ENCODE measurements around the gene CAPS.
A peak's percentile ranks its signal among the peaks of the same experiment; 100 is the strongest.

The CAPS gene

DNA sequence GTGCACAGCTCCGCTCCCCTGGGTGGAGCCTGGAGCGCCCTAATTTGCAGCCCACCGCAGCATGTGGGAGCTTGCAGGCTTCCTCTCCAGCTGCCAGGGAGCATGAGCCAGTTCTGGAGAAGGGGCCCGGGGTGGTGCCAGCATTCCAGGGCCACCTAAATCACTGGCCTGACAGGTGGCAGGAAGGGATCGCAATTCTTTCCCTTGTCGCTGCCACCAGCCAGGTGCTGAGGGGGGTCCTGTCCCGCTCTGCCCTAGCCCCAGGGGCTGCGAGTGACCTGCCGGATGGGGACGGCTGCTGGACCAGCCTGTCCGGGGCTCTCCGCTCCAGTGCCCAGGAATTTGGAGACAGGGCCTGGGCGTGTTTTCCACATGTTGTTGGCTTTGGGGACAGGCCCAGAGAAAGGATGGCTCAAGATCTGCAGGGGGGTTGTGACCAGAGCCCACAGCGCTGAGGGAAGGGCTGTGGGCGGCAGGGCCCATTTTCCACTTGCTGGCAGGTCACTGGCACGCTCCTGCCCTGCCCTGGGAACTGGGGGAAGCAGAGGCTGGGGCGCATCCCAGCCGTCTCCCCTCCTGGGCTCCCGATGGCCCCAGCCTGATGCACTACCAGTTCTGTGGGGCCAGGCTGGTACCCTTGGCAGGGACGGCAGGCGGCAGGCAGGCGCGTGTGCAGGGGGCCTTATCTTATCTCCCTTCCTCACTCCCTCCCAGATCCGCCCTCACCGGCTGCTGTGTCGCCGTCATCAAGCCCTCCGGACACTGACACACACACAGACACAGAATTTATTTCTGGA is 19.9 kb upstream of the CAPS start:
- Histone ChIP-seq H3K4me3 (ENCODE audit: low read length) (no peak overlapping the region), H3K9me3 (ENCODE audit: control insufficient read depth, low read length) (no peaks in the 10 kb centered on the region), H3K9ac (ENCODE audit: low read length) (no peak overlapping the region), H3K27me3 (replicated peaks; ENCODE audit: control insufficient read depth, insufficient read depth, low read length) (peaks cover 4% of the 10 kb centered on the region), H3K36me3 (ENCODE audit: control insufficient read depth, insufficient read depth, low read length, severe bottlenecking) (peaks cover 24% of the 10 kb centered on the region), H3K4me1 (ENCODE audit: control insufficient read depth, insufficient read depth, low read length) (peaks cover 13% of the 10 kb centered on the region)
- no peak for DNase-seq (ENCODE audit: low read depth)

GRCh38 chr19:5894704-5895349 is 19.2 kb upstream of the CAPS start:
- H3K9ac ChIP-seq (ENCODE audit: low read length): no peak overlapping the region
- H3K9me3 ChIP-seq (ENCODE audit: control insufficient read depth, low read length): no peaks in the 10 kb centered on the region
- H3K4me3 ChIP-seq (ENCODE audit: low read length): no peak overlapping the region
- H3K27me3 ChIP-seq (replicated peaks; ENCODE audit: control insufficient read depth, insufficient read depth, low read length): peaks cover 4% of the 10 kb centered on the region
- H3K36me3 ChIP-seq (ENCODE audit: control insufficient read depth, insufficient read depth, low read length, severe bottlenecking): peaks cover 26% of the 10 kb centered on the region
- no peak for DNase-seq (ENCODE audit: low read depth)
- H3K4me1 ChIP-seq (ENCODE audit: control insufficient read depth, insufficient read depth, low read length): peaks cover 13% of the 10 kb centered on the region

DNA sequence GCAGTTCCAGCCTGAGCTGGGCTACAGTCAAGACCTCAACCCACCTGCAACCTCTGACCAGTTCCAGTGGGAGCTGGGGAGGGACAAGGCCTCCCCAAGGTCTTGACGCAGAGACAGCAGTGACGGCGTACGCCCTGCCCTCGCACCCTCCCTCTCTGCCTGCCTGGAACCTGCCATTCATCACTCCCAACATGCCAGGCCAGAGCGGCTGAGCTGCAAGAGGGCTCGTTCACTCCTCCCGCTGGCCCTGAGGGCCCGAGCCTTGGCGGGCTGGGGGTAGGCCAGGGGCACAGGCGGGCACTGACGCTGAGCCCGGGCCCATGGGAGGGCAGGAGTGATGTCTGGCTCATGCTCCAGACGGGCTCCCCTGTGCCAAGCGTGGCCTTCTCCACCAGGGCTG is 18.6 kb upstream of the CAPS start:
- Histone ChIP-seq H3K4me1 (ENCODE audit: control insufficient read depth, insufficient read depth, low read length) (peaks cover 9% of the 10 kb centered on the region), H3K27me3 (replicated peaks; ENCODE audit: control insufficient read depth, insufficient read depth, low read length) (peaks cover 4% of the 10 kb centered on the region), H3K9me3 (ENCODE audit: control insufficient read depth, low read length) (no peaks in the 10 kb centered on the region), H3K36me3 (ENCODE audit: control insufficient read depth, insufficient read depth, low read length, severe bottlenecking) (peaks cover 31% of the 10 kb centered on the region), H3K9ac (ENCODE audit: low read length) (no peak overlapping the region), H3K4me3 (ENCODE audit: low read length) (no peak overlapping the region)
- DNase-seq (ENCODE audit: low read depth): no peak

- peaks cover 31% of the 10 kb centered on the region for H3K36me3 ChIP-seq (ENCODE audit: control insufficient read depth, insufficient read depth, low read length, severe bottlenecking)
- no peak overlapping the region for H3K9ac ChIP-seq (ENCODE audit: low read length)
- no peaks in the 10 kb centered on the region for H3K9me3 ChIP-seq (ENCODE audit: control insufficient read depth, low read length)
- H3K27me3 ChIP-seq (replicated peaks; ENCODE audit: control insufficient read depth, insufficient read depth, low read length): peaks cover 4% of the 10 kb centered on the region
- no peak for DNase-seq (ENCODE audit: low read depth)
- peaks cover 9% of the 10 kb centered on the region for H3K4me1 ChIP-seq (ENCODE audit: control insufficient read depth, insufficient read depth, low read length)
- H3K4me3 ChIP-seq (ENCODE audit: low read length): no peak overlapping the region
Measured at GRCh38 chr19:5895890-5896289, 18.2 kb upstream of the CAPS start.

DNA sequence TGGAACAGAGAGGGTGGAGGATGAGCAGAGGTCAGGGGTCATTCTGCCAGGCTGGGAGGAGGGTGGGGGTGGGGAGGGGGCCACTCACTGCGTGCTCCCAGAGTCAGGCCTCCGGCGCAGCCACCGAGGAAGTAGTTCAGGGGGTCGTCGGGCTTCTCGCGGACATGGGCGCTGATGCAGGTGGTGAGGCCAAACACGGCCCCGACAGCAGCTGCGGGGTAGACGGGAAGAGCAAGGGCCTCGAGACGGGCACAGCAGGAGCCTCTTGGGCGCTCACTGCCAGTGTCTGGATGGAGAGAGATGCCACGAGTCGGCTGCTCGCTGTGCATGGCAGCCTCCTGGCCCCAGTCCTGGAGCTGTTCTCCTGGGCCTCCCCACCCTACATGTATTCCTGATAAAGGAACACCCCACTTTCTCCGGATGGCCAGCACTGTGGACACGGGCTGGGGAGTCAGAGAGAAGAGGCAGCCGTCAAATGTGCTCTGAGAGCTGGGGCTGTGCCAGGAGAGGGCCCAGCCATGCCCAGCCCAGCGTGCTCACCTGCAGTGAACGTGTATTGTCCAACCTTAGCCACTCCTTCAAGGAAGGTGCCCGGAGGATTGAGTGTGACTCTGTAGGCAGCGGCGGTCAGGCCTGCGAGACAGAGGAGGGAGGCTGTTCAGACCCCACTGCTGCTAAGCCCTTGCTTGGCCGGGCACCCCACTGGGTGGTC is 17.5 kb upstream of the CAPS start:
- no peaks in the 10 kb centered on the region for H3K9me3 ChIP-seq (ENCODE audit: control insufficient read depth, low read length)
- DNase-seq (ENCODE audit: low read depth): no peak
- no peak overlapping the region for H3K9ac ChIP-seq (ENCODE audit: low read length)
- H3K27me3 ChIP-seq (replicated peaks; ENCODE audit: control insufficient read depth, insufficient read depth, low read length): peaks cover 3% of the 10 kb centered on the region
- H3K36me3 ChIP-seq (ENCODE audit: control insufficient read depth, insufficient read depth, low read length, severe bottlenecking): peaks cover 31% of the 10 kb centered on the region
- H3K4me1 ChIP-seq (ENCODE audit: control insufficient read depth, insufficient read depth, low read length): peaks cover 15% of the 10 kb centered on the region
- no peak overlapping the region for H3K4me3 ChIP-seq (ENCODE audit: low read length)

DNA sequence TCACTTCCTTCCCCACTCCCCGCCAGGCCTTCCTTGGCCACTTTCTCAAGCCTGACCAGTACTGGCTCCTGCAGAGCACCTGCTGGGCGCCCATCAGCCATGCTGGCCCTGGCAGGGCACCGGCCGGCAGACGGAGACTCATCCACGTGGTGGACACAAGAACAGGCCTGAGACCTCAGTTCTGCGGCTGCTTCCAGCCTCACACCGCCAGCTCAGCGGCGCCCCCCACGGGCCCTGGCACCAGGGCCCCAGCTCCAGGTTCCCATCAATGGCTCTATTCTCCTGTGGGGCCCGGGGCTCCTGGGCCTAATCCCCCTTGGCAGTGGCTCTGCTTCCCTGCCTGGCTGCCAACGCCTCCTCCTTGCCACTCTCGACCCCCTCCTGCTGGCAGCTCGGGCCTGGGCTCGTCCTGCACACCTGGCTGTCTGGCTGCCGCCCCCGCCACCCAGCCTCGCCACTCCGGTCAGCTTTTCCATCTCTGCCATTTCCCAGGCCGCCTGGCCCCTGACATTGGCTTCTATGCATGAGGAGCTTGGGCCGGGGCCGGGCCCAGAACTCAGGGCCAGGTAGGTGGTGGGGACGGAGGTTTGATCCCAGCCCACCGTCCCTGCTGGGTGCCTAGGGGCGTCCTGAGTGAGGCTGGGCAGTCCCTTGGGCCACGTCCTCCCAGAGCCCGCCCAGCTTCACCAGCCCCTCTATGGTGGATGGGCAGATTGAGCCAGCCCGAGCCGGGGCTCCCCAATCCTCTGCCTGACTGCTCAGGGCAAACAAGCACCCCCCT is 16.7 kb upstream of the CAPS start:
- H3K36me3 ChIP-seq (ENCODE audit: control insufficient read depth, insufficient read depth, low read length, severe bottlenecking): peaks cover 31% of the 10 kb centered on the region
- H3K9ac ChIP-seq (ENCODE audit: low read length): no peak overlapping the region
- H3K4me1 ChIP-seq (ENCODE audit: control insufficient read depth, insufficient read depth, low read length): peaks cover 11% of the 10 kb centered on the region
- no peak for DNase-seq (ENCODE audit: low read depth)
- no peak overlapping the region for H3K4me3 ChIP-seq (ENCODE audit: low read length)
- no peaks in the 10 kb centered on the region for H3K9me3 ChIP-seq (ENCODE audit: control insufficient read depth, low read length)
- H3K27me3 ChIP-seq (replicated peaks; ENCODE audit: control insufficient read depth, insufficient read depth, low read length): no peaks in the 10 kb centered on the region

GRCh38 chr19:5899728-5900526 is 14.1 kb upstream of the CAPS start:
- Histone ChIP-seq H3K27me3 (replicated peaks; ENCODE audit: control insufficient read depth, insufficient read depth, low read length) (no peaks in the 10 kb centered on the region), H3K4me1 (ENCODE audit: control insufficient read depth, insufficient read depth, low read length) (peaks cover 16% of the 10 kb centered on the region), H3K4me3 (ENCODE audit: low read length) (no peak overlapping the region), H3K9me3 (ENCODE audit: control insufficient read depth, low read length) (no peaks in the 10 kb centered on the region), H3K9ac (ENCODE audit: low read length) (no peak overlapping the region), H3K36me3 (ENCODE audit: control insufficient read depth, insufficient read depth, low read length, severe bottlenecking) (peaks cover 27% of the 10 kb centered on the region)
- DNase-seq (ENCODE audit: low read depth): no peak

GRCh38 chr19:5900976-5901375 is 13.1 kb upstream of the CAPS start:
- Histone ChIP-seq H3K9me3 (ENCODE audit: control insufficient read depth, low read length) (no peaks in the 10 kb centered on the region), H3K9ac (ENCODE audit: low read length) (peak overlapping the region; percentile 13), H3K27me3 (replicated peaks; ENCODE audit: control insufficient read depth, insufficient read depth, low read length) (no peaks in the 10 kb centered on the region), H3K4me1 (ENCODE audit: control insufficient read depth, insufficient read depth, low read length) (peaks cover 24% of the 10 kb centered on the region), H3K4me3 (ENCODE audit: low read length) (no peak overlapping the region), H3K36me3 (ENCODE audit: control insufficient read depth, insufficient read depth, low read length, severe bottlenecking) (peaks cover 17% of the 10 kb centered on the region)
- no peak for DNase-seq (ENCODE audit: low read depth)

DNA sequence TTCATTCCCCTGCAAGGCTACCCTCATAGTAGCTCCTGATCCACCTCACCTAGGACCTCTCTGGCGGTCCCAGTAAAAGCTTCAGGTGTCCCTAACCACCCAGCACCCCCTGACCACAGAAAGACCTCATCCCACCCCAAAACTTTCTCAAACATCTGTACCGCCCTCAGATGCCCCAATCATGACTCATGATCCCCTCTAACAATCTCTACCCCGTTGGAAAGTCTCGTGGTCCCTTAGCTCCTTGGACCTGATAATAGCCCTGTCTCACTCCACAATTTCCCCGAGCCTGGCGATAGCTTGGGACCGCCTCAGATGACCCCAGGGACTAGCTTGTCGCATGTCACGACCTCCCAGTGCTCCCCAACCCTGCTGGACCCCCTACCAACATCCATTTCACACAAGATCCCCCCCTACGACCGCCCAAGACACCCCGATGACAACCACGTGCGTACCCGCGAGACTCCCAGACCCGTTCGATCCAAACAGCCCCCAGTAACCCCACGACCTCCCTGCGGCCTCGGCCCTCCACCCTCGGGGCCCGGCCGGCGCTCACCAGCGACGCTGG is 10.9 kb upstream of the CAPS start:
- no peaks in the 10 kb centered on the region for H3K9me3 ChIP-seq (ENCODE audit: control insufficient read depth, low read length)
- H3K36me3 ChIP-seq (ENCODE audit: control insufficient read depth, insufficient read depth, low read length, severe bottlenecking): peaks cover 7% of the 10 kb centered on the region
- no peaks in the 10 kb centered on the region for H3K27me3 ChIP-seq (replicated peaks; ENCODE audit: control insufficient read depth, insufficient read depth, low read length)
- peak overlapping the region; percentile 100 for H3K9ac ChIP-seq (ENCODE audit: low read length)
- peak overlapping the region; percentile 100 for H3K4me3 ChIP-seq (ENCODE audit: low read length)
- DNase-seq (ENCODE audit: low read depth): peak; percentile 74
- H3K4me1 ChIP-seq (ENCODE audit: control insufficient read depth, insufficient read depth, low read length): peaks cover 24% of the 10 kb centered on the region

- Histone ChIP-seq H3K9ac (ENCODE audit: low read length) (peak within 1 kb of the TSS; percentile 100), H3K9me3 (ENCODE audit: control insufficient read depth, low read length) (no peaks in the 10 kb centered on the region), H3K4me3 (ENCODE audit: low read length) (peak within 1 kb of the TSS; percentile 100), H3K27me3 (replicated peaks; ENCODE audit: control insufficient read depth, insufficient read depth, low read length) (no peaks in the 10 kb centered on the region), H3K36me3 (ENCODE audit: control insufficient read depth, insufficient read depth, low read length, severe bottlenecking) (peaks cover 7% of the 10 kb centered on the region), H3K4me1 (ENCODE audit: control insufficient read depth, insufficient read depth, low read length) (peaks cover 24% of the 10 kb centered on the region)
- peak; percentile 98 for DNase-seq (ENCODE audit: low read depth)
Measured at GRCh38 chr19:5903624-5904351, 10.3 kb upstream of the CAPS start, which contains the start of gene NDUFA11. Gene NDUFA11 (minus strand): TSS chr19:5903790. CDS start chr19:5903708, 82 bp downstream.
